Measurements from ENCODE around the gene DNM2. TPM values are rescaled to one million over a fixed set of nuclear protein-coding genes. Genes with fewer than 3 reads are reported as not detected.

Gene DNM2
- total RNA-seq, 1 experiment from 2014 or later = 131 TPM

GRCh38 chr19:10852941-10853340 is 135.1 kb downstream of the DNM2 start:
- H3K4me3 Mint-ChIP-seq = no peak overlapping the region
- ChIA-PET POLR2A (no interaction called here), CTCF (interaction anchor here (4.4 kb wide), 1 partner anchor 11 kb away, joined by 75 read pairs; no protein-coding TSS in a partner anchor)
- DNase-seq (ENCODE audit: low spot score) (no peak), ATAC-seq (no peak)
- peaks cover 26% of the 10 kb centered on the region for H3K27me3 Mint-ChIP-seq (ENCODE audit: low read depth)
- TF ChIP-seq SMAD4 (CRISPR knock-in tag; IDR thresholded peaks at IDR 0.05) = no peak
- no peak for TF ChIP-seq ZNF425 (CRISPR knock-in tag; conservative IDR thresholded peaks at IDR 0.05)
- no peak for TF ChIP-seq STAT6 (CRISPR knock-in tag; conservative IDR thresholded peaks at IDR 0.05; ENCODE audit: low read depth)
- TF ChIP-seq MYBL2 (CRISPR knock-in tag; IDR thresholded peaks at IDR 0.05) = no peak
- no peak for TF ChIP-seq TEAD4 (CRISPR knock-in tag; IDR thresholded peaks at IDR 0.05)
- no peak for TF ChIP-seq ZNF219 (CRISPR knock-in tag; IDR thresholded peaks at IDR 0.05; ENCODE audit: borderline replicate concordance)
- no peak for TF ChIP-seq FOXK1 (CRISPR knock-in tag; IDR thresholded peaks at IDR 0.05)
- TF ChIP-seq NR1H2 (CRISPR knock-in tag; IDR thresholded peaks at IDR 0.05) = no peak
- TF ChIP-seq NFATC4 (CRISPR knock-in tag; IDR thresholded peaks at IDR 0.05) = no peak
- no peak for TF ChIP-seq ZNF121 (CRISPR knock-in tag; IDR thresholded peaks at IDR 0.05)
- no peak for TF ChIP-seq ZNF396 (CRISPR knock-in tag; IDR thresholded peaks at IDR 0.05; ENCODE audit: borderline replicate concordance)
- no peak for TF ChIP-seq PRDM15 (CRISPR knock-in tag; IDR thresholded peaks at IDR 0.05)
- TF ChIP-seq SP1 (CRISPR knock-in tag; conservative IDR thresholded peaks at IDR 0.05) = no peak
- no peak for TF ChIP-seq ZNF512 (CRISPR knock-in tag; IDR thresholded peaks at IDR 0.05; ENCODE audit: borderline replicate concordance)
- TF ChIP-seq CTCF (IDR thresholded peaks at IDR 0.05) = no peak
- TF ChIP-seq E2F5 (CRISPR knock-in tag; IDR thresholded peaks at IDR 0.05) = no peak
- TF ChIP-seq ZBTB43 (CRISPR knock-in tag; IDR thresholded peaks at IDR 0.05) = no peak
- no peaks in the 10 kb centered on the region for H3K4me1 Mint-ChIP-seq
- no peaks in the 10 kb centered on the region for H3K36me3 Mint-ChIP-seq
- no peak overlapping the region for H3K27ac Mint-ChIP-seq
- H3K9me3 Mint-ChIP-seq = peaks cover 5% of the 10 kb centered on the region; the same call in 1 of the 2 replicates

Measured in WTC11 (cell line).